ENCODE data around the gene CALHM1.
"Not testable (repeated sequence)": the region's sequence is repeated elsewhere in the genome, so short reads cannot be mapped to it uniquely, and the experiment has no call there.

Gene CALHM1

GRCh38 chr10:103504181-103504783 is 45.6 kb upstream of the CALHM1 start:
- no peak overlapping the region for H3K27ac ChIP-seq (ENCODE audit: low read length)
- H3K4me2 ChIP-seq (ENCODE audit: insufficient read depth, low read length): no peak overlapping the region
- H3K4me3 ChIP-seq (ENCODE audit: low read depth in 1 of 2, low read length in 2 of 2): no peak overlapping the region
- H2AFZ ChIP-seq (ENCODE audit: low read depth, low read length): no peak overlapping the region
- TF ChIP-seq, protein P1, sequence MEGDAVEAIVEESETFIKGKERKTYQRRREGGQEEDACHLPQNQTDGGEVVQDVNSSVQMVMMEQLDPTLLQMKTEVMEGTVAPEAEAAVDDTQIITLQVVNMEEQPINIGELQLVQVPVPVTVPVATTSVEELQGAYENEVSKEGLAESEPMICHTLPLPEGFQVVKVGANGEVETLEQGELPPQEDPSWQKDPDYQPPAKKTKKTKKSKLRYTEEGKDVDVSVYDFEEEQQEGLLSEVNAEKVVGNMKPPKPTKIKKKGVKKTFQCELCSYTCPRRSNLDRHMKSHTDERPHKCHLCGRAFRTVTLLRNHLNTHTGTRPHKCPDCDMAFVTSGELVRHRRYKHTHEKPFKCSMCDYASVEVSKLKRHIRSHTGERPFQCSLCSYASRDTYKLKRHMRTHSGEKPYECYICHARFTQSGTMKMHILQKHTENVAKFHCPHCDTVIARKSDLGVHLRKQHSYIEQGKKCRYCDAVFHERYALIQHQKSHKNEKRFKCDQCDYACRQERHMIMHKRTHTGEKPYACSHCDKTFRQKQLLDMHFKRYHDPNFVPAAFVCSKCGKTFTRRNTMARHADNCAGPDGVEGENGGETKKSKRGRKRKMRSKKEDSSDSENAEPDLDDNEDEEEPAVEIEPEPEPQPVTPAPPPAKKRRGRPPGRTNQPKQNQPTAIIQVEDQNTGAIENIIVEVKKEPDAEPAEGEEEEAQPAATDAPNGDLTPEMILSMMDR (IDR thresholded peaks at IDR 0.05; ENCODE audit: borderline replicate concordance, extremely low read depth, low read length, poor library complexity, severe bottlenecking): no peak
- TF ChIP-seq EZH2 (IDR thresholded peaks at IDR 0.05; ENCODE audit: borderline replicate concordance, low read depth, low read length, severe bottlenecking): no peak
- H3K4me1 ChIP-seq (ENCODE audit: insufficient read depth, low read length): peaks cover 13% of the 10 kb centered on the region
- no peaks in the 10 kb centered on the region for H3K79me2 ChIP-seq (ENCODE audit: insufficient read depth, low read length)
- DNase-seq (peak; percentile 59), ATAC-seq (ENCODE audit: insufficient read depth, low read depth) (peak; percentile 88)
- H3K27me3 ChIP-seq (ENCODE audit: insufficient read depth, low read length, poor library complexity): peaks cover 40% of the 10 kb centered on the region
- H3K9me3 ChIP-seq (ENCODE audit: insufficient read depth, low read length, severe bottlenecking): no peaks in the 10 kb centered on the region
- H3K9ac ChIP-seq (ENCODE audit: low read depth, low read length): no peak overlapping the region
- no peaks in the 10 kb centered on the region for H3K36me3 ChIP-seq (ENCODE audit: insufficient read depth, low read length)
- no peaks in the 10 kb centered on the region for H4K20me1 ChIP-seq (ENCODE audit: insufficient read depth, low read length)

DNA sequence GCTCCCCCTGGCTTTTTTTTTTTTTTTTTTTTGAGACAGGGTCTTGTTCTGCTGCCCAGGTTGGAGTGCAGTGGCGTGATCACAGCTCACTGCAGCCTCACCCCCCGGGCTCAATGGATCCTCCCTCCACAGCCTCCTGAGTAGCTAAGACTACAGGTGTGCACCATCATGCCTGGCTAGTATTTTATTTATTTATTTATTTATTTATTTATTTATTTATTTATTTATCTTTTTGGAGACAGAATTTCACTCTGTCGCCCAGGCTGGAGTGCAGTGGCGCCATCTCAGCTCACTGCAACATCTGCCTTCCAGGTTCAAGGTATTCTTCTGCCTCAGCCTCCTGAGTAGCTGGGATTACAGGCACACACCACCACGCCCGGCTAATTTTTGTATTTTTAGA is 45.1 kb upstream of the CALHM1 start:
- not testable (repeated sequence) for H3K4me2 ChIP-seq (ENCODE audit: insufficient read depth, low read length); H3K9me3 ChIP-seq (ENCODE audit: insufficient read depth, low read length, severe bottlenecking); H3K9ac ChIP-seq (ENCODE audit: low read depth, low read length); H4K20me1 ChIP-seq (ENCODE audit: insufficient read depth, low read length); H3K36me3 ChIP-seq (ENCODE audit: insufficient read depth, low read length); DNase-seq; H2AFZ ChIP-seq (ENCODE audit: low read depth, low read length); ATAC-seq (ENCODE audit: insufficient read depth, low read depth); H3K4me3 ChIP-seq (ENCODE audit: low read depth in 1 of 2, low read length in 2 of 2); H3K27ac ChIP-seq (ENCODE audit: low read length); H3K79me2 ChIP-seq (ENCODE audit: insufficient read depth, low read length)
- peaks cover 13% of the 10 kb centered on the region for H3K4me1 ChIP-seq (ENCODE audit: insufficient read depth, low read length)
- H3K27me3 ChIP-seq (ENCODE audit: insufficient read depth, low read length, poor library complexity): peaks cover 43% of the 10 kb centered on the region

DNA sequence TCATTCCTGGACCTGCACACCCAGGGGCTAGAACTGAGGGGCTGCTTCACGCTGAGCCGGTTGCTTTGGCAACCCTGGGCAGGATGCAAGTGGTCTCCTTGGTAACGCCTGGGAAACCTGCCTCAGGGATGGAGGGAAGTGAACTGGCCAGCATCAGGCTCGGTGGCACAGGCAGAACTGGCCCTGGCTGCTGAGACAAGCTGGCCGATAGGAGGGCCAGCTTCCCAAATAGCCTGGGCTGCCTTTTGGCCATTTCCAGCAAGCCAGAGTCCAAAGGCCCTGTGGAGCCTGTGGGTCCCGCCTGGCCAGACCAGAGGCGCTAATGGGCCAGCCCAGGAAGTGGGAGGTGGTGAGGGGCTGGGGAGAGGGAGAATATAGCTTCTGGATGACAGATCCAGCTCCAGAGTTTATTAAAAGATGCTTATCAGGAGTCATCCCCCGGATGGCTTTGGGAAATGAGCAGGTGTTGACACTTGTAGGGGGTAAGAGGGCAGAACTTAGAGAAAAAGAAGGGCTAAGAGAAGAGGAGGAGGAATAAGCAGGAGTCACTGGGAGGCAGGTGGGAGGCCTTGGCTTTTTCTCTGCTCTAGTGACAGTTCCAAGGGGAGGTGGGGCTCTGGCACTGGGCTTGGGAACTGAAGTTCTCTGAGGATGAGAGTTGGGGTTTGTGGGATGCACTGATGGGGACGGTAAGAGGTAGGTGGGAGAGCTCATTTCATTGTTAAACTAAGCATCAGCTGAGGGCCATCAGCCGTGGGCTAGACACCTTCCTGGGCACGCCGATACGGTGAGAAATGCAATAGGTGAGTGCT is 44.4 kb upstream of the CALHM1 start:
- H3K36me3 ChIP-seq (ENCODE audit: insufficient read depth, low read length): no peaks in the 10 kb centered on the region
- H3K4me2 ChIP-seq (ENCODE audit: insufficient read depth, low read length): no peak overlapping the region
- H3K9me3 ChIP-seq (ENCODE audit: insufficient read depth, low read length, severe bottlenecking): no peaks in the 10 kb centered on the region
- no peak overlapping the region for H3K27ac ChIP-seq (ENCODE audit: low read length)
- no peak overlapping the region for H2AFZ ChIP-seq (ENCODE audit: low read depth, low read length)
- peaks cover 13% of the 10 kb centered on the region for H3K4me1 ChIP-seq (ENCODE audit: insufficient read depth, low read length)
- no peak for TF ChIP-seq EZH2 (IDR thresholded peaks at IDR 0.05; ENCODE audit: borderline replicate concordance, low read depth, low read length, severe bottlenecking)
- TF ChIP-seq, protein P1 (IDR thresholded peaks at IDR 0.05; ENCODE audit: borderline replicate concordance, extremely low read depth, low read length, poor library complexity, severe bottlenecking): no peak
- no peak overlapping the region for H3K4me3 ChIP-seq (ENCODE audit: low read depth in 1 of 2, low read length in 2 of 2)
- H3K79me2 ChIP-seq (ENCODE audit: insufficient read depth, low read length): no peaks in the 10 kb centered on the region
- DNase-seq: no peak
- ATAC-seq (ENCODE audit: insufficient read depth, low read depth): no peak
- H4K20me1 ChIP-seq (ENCODE audit: insufficient read depth, low read length): no peaks in the 10 kb centered on the region
- H3K27me3 ChIP-seq (ENCODE audit: insufficient read depth, low read length, poor library complexity): peaks cover 44% of the 10 kb centered on the region
- H3K9ac ChIP-seq (ENCODE audit: low read depth, low read length): no peak overlapping the region

- H3K9ac ChIP-seq (ENCODE audit: low read depth, low read length): no peak overlapping the region
- no peaks in the 10 kb centered on the region for H3K36me3 ChIP-seq (ENCODE audit: insufficient read depth, low read length)
- H3K4me2 ChIP-seq (ENCODE audit: insufficient read depth, low read length): no peak overlapping the region
- no peak overlapping the region for H3K27ac ChIP-seq (ENCODE audit: low read length)
- peaks cover 13% of the 10 kb centered on the region for H3K4me1 ChIP-seq (ENCODE audit: insufficient read depth, low read length)
- no peak overlapping the region for H2AFZ ChIP-seq (ENCODE audit: low read depth, low read length)
- H3K4me3 ChIP-seq (ENCODE audit: low read depth in 1 of 2, low read length in 2 of 2): no peak overlapping the region
- H3K27me3 ChIP-seq (ENCODE audit: insufficient read depth, low read length, poor library complexity): peaks cover 55% of the 10 kb centered on the region
- no peaks in the 10 kb centered on the region for H4K20me1 ChIP-seq (ENCODE audit: insufficient read depth, low read length)
- no peak for ATAC-seq (ENCODE audit: insufficient read depth, low read depth)
- no peak for DNase-seq
- TF ChIP-seq, protein P1 (IDR thresholded peaks at IDR 0.05; ENCODE audit: borderline replicate concordance, extremely low read depth, low read length, poor library complexity, severe bottlenecking): no peak
- no peak for TF ChIP-seq EZH2 (IDR thresholded peaks at IDR 0.05; ENCODE audit: borderline replicate concordance, low read depth, low read length, severe bottlenecking)
- no peaks in the 10 kb centered on the region for H3K79me2 ChIP-seq (ENCODE audit: insufficient read depth, low read length)
- no peaks in the 10 kb centered on the region for H3K9me3 ChIP-seq (ENCODE audit: insufficient read depth, low read length, severe bottlenecking)
Measured at GRCh38 chr10:103501186-103501585, 42.5 kb upstream of the CALHM1 start.

All from DND-41 (cell line).